IMR-90 (cell line): ENCODE data around the gene MAGEF1. TPM values are rescaled to one million over a fixed set of nuclear protein-coding genes. Genes with fewer than 3 reads are reported as not detected.

Source experiments
- ATAC-seq: fragments of 200-7000 bp; cut with Tn5 transposase; 2 replicates; pipeline ENCODE4 v1.9.1; 2020; ENCODE audit warnings: low read depth, mild to moderate bottlenecking, moderate library complexity
- BruUV-seq: library from RNA; stranded (reverse); fragments of 400-500 nt; replicated peaks from 2 replicates; lab custom pipeline; 2021; lab: Mats Ljungman, UMichigan
- CTCF ChIA-PET: fragments of 300-600 bp; formaldehyde crosslinking; extraction: SDS; loops from one replicate; lab custom pipeline; 2021; ENCODE audit warnings: antibody characterized with exemption; lab: Yijun Ruan, JAX
- POLR2A ChIA-PET: fragments of 300-600 bp; sonication (Branson Sonifier 250); formaldehyde crosslinking; loops from one replicate; lab custom pipeline; 2022; ENCODE audit warnings: antibody characterized with exemption; ENCODE audit not compliant: unreplicated experiment; lab: Charles Lee
- DNase-seq: peaks from one replicate; pipeline ENCODE4 v3.0.0; 2013
- H2AFZ ChIP-seq: replicated peaks from 2 replicates; pipeline ENCODE3; 2013; ENCODE audit warnings: low read length, mild to moderate bottlenecking; ENCODE audit not compliant: poor library complexity
- H2AK5ac ChIP-seq: 2 replicates; pipeline ENCODE4 v1.6.1; 2013; ENCODE audit warnings: low read depth, low read length, inconsistent platforms
- H2AK9ac ChIP-seq: replicated peaks from 2 replicates; pipeline ENCODE3; 2013; ENCODE audit warnings: mild to moderate bottlenecking, low read depth, low read length, moderate library complexity; ENCODE audit not compliant: poor library complexity
- H2BK120ac ChIP-seq: 2 replicates; pipeline ENCODE4 v1.6.1; 2013; ENCODE audit warnings: low read depth, low read length, inconsistent platforms
- H2BK15ac ChIP-seq: 3 replicates; pipeline ENCODE4 v1.6.1; 2013; ENCODE audit warnings: low read depth, low read length, inconsistent platforms
- H2BK20ac ChIP-seq: 2 replicates; pipeline ENCODE4 v1.6.1; 2013; ENCODE audit warnings: low read depth, mild to moderate bottlenecking, inconsistent platforms, low read length, moderate library complexity
- H2BK5ac ChIP-seq: 2 replicates; pipeline ENCODE4 v1.6.1; 2013; ENCODE audit warnings: mild to moderate bottlenecking, low read depth, low read length, inconsistent platforms; ENCODE audit not compliant: poor library complexity, severe bottlenecking
- H3K14ac ChIP-seq: replicated peaks from 2 replicates; pipeline ENCODE4 v1.6.1; 2013; ENCODE audit warnings: low read depth, low read length, inconsistent platforms
- H3K18ac ChIP-seq: 2 replicates; pipeline ENCODE4 v1.6.1; 2013; ENCODE audit warnings: low read depth, low read length, control low read depth
- H3K23ac ChIP-seq: 2 replicates; pipeline ENCODE4 v1.6.1; 2013; ENCODE audit warnings: low read depth, low read length, inconsistent platforms
- H3K27ac ChIP-seq: 2 replicates; pipeline ENCODE4 v1.5.1; 2013; ENCODE audit warnings: mild to moderate bottlenecking, control low read depth, low read length; ENCODE audit not compliant: insufficient read depth
- H3K27me3 ChIP-seq: 2 replicates; pipeline ENCODE4 v1.6.1; 2013; ENCODE audit warnings: low read length; ENCODE audit not compliant: control insufficient read depth, insufficient read depth
- H3K36me3 ChIP-seq: 2 replicates; pipeline ENCODE4 v1.6.1; 2013; ENCODE audit warnings: low read length, mixed read lengths; ENCODE audit not compliant: control insufficient read depth, insufficient read depth
- H3K4ac ChIP-seq: 2 replicates; pipeline ENCODE4 v1.6.1; 2013; ENCODE audit warnings: low read depth, low read length, inconsistent platforms
- H3K4me1 ChIP-seq: 2 replicates; pipeline ENCODE4 v1.6.1; 2013; ENCODE audit warnings: low read length, mixed read lengths; ENCODE audit not compliant: control insufficient read depth, insufficient read depth
- H3K4me2 ChIP-seq: 2 replicates; pipeline ENCODE4 v1.6.1; 2013; ENCODE audit warnings: low read depth, mild to moderate bottlenecking, control low read depth, low read length, moderate library complexity
- H3K4me3 ChIP-seq: 2 replicates; pipeline ENCODE4 v1.5.1; 2013; ENCODE audit warnings: low read depth, mild to moderate bottlenecking, control low read depth, low read length, moderate library complexity; ENCODE audit not compliant: insufficient read depth
- H3K56ac ChIP-seq: 2 replicates; pipeline ENCODE4 v1.6.1; 2013; ENCODE audit warnings: low read length, inconsistent platforms; ENCODE audit not compliant: insufficient read depth; ENCODE audit errors: extremely low read depth
- H3K79me1 ChIP-seq, 2 experiments: 2 replicates each; pipeline ENCODE4 v1.6.1; 2013; ENCODE audit warnings: low read length in 2 of 2, inconsistent platforms in 1 of 2, low read depth in 1 of 2
- H3K9ac ChIP-seq: 2 replicates; pipeline ENCODE4 v1.6.1; 2013; ENCODE audit warnings: low read depth, low read length, control low read depth
- H3K9me1 ChIP-seq: 2 replicates; pipeline ENCODE4 v1.6.1; 2013; ENCODE audit warnings: low read length, inconsistent platforms; ENCODE audit not compliant: insufficient read depth
- H3K9me3 ChIP-seq: 2 replicates; pipeline ENCODE4 v1.6.1; 2013; ENCODE audit warnings: low read length; ENCODE audit not compliant: control insufficient read depth, insufficient read depth
- H4K20me1 ChIP-seq: 2 replicates; pipeline ENCODE4 v1.6.1; 2013; ENCODE audit warnings: low read length, inconsistent platforms; ENCODE audit not compliant: insufficient read depth
- H4K5ac ChIP-seq: 2 replicates; pipeline ENCODE4 v1.6.1; 2013; ENCODE audit warnings: mild to moderate bottlenecking, low read depth, low read length, control low read depth
- H4K8ac ChIP-seq, 2 experiments: 2 replicates each; pipeline ENCODE4 v1.6.1; 2013; ENCODE audit warnings: low read depth in 2 of 2, low read length in 2 of 2, control low read depth in 1 of 2, inconsistent platforms in 1 of 2
- H4K91ac ChIP-seq: 2 replicates; pipeline ENCODE4 v1.6.1; 2013; ENCODE audit warnings: low read depth, low read length, inconsistent platforms; ENCODE audit not compliant: insufficient read depth
- CHD1 ChIP-seq: IDR thresholded peaks from 2 replicates; pipeline ENCODE4 v1.6.1; 2012; ENCODE audit warnings: low read depth, low read length, improper control_type of control experiment
- FOS ChIP-seq: fragments of 150-350 bp; IDR thresholded peaks from 2 replicates; pipeline ENCODE4 v1.6.1; 2016; ENCODE audit warnings: low read depth, low read length
- MAFK ChIP-seq: IDR thresholded peaks from 2 replicates; pipeline ENCODE4 v1.6.1; 2012; ENCODE audit warnings: low read depth, low read length, improper control_type of control experiment
- MAZ ChIP-seq: IDR thresholded peaks from 2 replicates; pipeline ENCODE4 v1.6.1; 2012; ENCODE audit warnings: low read depth, mild to moderate bottlenecking, low read length, improper control_type of control experiment, moderate library complexity, borderline replicate concordance
- NFE2L2 ChIP-seq: fragments of 150-350 bp; IDR thresholded peaks from 2 replicates; pipeline ENCODE4 v1.6.1; 2016; ENCODE audit warnings: low read depth, mild to moderate bottlenecking, low read length
- RAD21 ChIP-seq: IDR thresholded peaks from 2 replicates; pipeline ENCODE4 v1.6.1; 2012; ENCODE audit warnings: low read length, improper control_type of control experiment
- WGBS, 2 experiments: methylation state at CpG; one replicate each; pipeline versions ENCODE4 v1.1.5 to v1.1.7; 2013; ENCODE audit warnings: missing lambda C conversion rate in 2 of 2; ENCODE audit not compliant: insufficient read length in 1 of 2; ENCODE audit errors: extremely low coverage in 2 of 2; 5-methylcytosine and 5-hydroxymethylcytosine counted together
- dilution Hi-C: fragments of 300-500 bp; cut with HindIII; formaldehyde crosslinking; loops from one replicate; pipeline ENCODE4 v1.14.3; 2018; ENCODE audit warnings: low sequenced_read_pairs; ENCODE audit not compliant: unreplicated experiment
- in situ Hi-C: fragments of 300-500 bp; cut with MboI; formaldehyde crosslinking; loops from 3 replicates; pipeline ENCODE4 v1.14.3; 2019; ENCODE audit warnings: low sequenced_read_pairs, inconsistent platforms, mixed read lengths
- intact Hi-C: fragments of 100-400 bp; cut with micrococcal nuclease; formaldehyde crosslinking; loops from 2 replicates; pipeline ENCODE4 v1.10.0; 2022
- polyA plus RNA-seq, 3 experiments: library from polyadenylated mRNA; depleted of rRNA; stranded (reverse); fragments of >200 nt; gene quantifications; 2 replicates each; pipeline ENCODE4 v1.2.3, GENCODE V29; 2012; ENCODE audit warnings: low replicate concordance in 1 of 3
- total RNA-seq: library from RNA; depleted of rRNA; stranded (reverse); fragments of >200 nt; gene quantifications from 2 replicates; pipeline ENCODE4 v1.2.3, GENCODE V29; 2012

Gene MAGEF1
- total and polyA plus RNA-seq, 2 of the 4 experiments (the other 2 are of a cell fraction) = 10.6 to 19.4 TPM

DNA sequence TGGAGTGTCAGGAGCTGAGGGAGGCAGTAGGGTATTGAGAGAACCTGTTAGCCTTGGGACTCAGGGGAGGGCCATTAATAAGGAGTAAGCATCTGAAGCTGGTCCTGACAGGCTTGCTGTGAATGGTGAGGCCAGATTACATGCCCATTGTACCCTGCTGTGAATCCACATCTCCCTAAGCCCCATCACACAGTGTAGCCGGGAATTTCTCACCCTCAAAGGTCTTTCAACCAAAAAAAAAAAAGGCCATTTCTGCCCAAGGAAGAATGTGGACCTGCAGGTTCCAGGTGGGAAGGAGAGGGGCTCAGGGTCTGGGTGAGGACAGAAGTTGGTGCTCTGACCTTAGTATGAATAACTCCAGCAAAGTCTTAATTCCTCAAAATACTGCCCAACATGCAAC is 37.2 kb downstream of the MAGEF1 start:
- Histone ChIP-seq H4K91ac (no peak overlapping the region), H4K20me1 (no peaks in the 10 kb centered on the region), H3K18ac (no peak overlapping the region), H2AK9ac (no peak overlapping the region), H2BK5ac (no peak overlapping the region), H3K4me1 (peaks cover 4% of the 10 kb centered on the region; the same call in 1 of the 2 replicates), H2BK15ac (no peak overlapping the region), H4K8ac (no peak overlapping the region), H3K14ac (no peak overlapping the region), H3K36me3 (no peaks in the 10 kb centered on the region), H3K9me3 (no peaks in the 10 kb centered on the region), H3K4ac (no peak overlapping the region), H3K27me3 (peaks cover 56% of the 10 kb centered on the region), H3K9ac (no peak overlapping the region), H3K56ac (no peak overlapping the region), H3K4me2 (no peak overlapping the region), H3K9me1 (no peaks in the 10 kb centered on the region), H3K27ac (no peak overlapping the region), H2AFZ (no peak overlapping the region), H3K4me3 (no peak overlapping the region), H2AK5ac (no peak overlapping the region), H2BK120ac (no peak overlapping the region), H2BK20ac (no peak overlapping the region), H4K5ac (no peak overlapping the region), H3K79me1 (no peaks in the 10 kb centered on the region), H3K23ac (no peak overlapping the region)
- intact Hi-C loops = no loop called here
- CTCF ChIA-PET = no interaction called here
- in situ Hi-C loops = no loop called here
- BruUV-seq = no TSS peak
- no peak for ATAC-seq
- POLR2A ChIA-PET = no interaction called here
- DNase-seq = no peak
- TF ChIP-seq MAZ (no peak), FOS (no peak), CHD1 (no peak), RAD21 (no peak), NFE2L2 (no peak), MAFK (no peak)
- WGBS, 2 experiments = no CpG with 5 or more reads among the region's 1 CpG
- dilution Hi-C loops = no loop called here
